Neuronal stem cell (in vitro differentiated cells): ENCODE results near the gene PDE3B.

Experiments used
- DNase-seq: peaks from one replicate; pipeline ENCODE4 v3.0.0-alpha.2; 2013; ENCODE audit warnings: low spot score
- H2AFZ ChIP-seq: one replicate; pipeline ENCODE4 v1.6.1; 2013; ENCODE audit warnings: mild to moderate bottlenecking, low read length, inconsistent platforms
- H2AK5ac ChIP-seq: 2 replicates; pipeline ENCODE4 v1.6.1; 2013; ENCODE audit warnings: low read depth, mild to moderate bottlenecking, inconsistent platforms, low read length, moderate library complexity, mixed read lengths
- H2BK120ac ChIP-seq: 2 replicates; pipeline ENCODE4 v1.6.1; 2013; ENCODE audit warnings: low read depth, mild to moderate bottlenecking, inconsistent platforms, low read length, moderate library complexity, mixed read lengths
- H2BK12ac ChIP-seq: one replicate; pipeline ENCODE4 v1.6.1; 2013; ENCODE audit warnings: low read length, inconsistent platforms
- H2BK15ac ChIP-seq: 2 replicates; pipeline ENCODE4 v1.6.1; 2013; ENCODE audit warnings: mild to moderate bottlenecking, low read length, inconsistent platforms, mixed read lengths
- H2BK5ac ChIP-seq: one replicate; pipeline ENCODE4 v1.6.1; 2013; ENCODE audit warnings: inconsistent platforms, mild to moderate bottlenecking, low read length, moderate library complexity
- H3K14ac ChIP-seq: one replicate; pipeline ENCODE4 v1.6.1; 2013; ENCODE audit warnings: low read length, inconsistent platforms
- H3K18ac ChIP-seq: 2 replicates; pipeline ENCODE4 v1.6.1; 2013; ENCODE audit warnings: low read length, inconsistent platforms
- H3K23ac ChIP-seq: 2 replicates; pipeline ENCODE4 v1.6.1; 2013; ENCODE audit warnings: low read depth, mild to moderate bottlenecking, mixed read lengths, low read length, inconsistent platforms; ENCODE audit not compliant: poor library complexity
- H3K27ac ChIP-seq: replicated peaks from 3 replicates; pipeline ENCODE4 v1.5.1; 2013; ENCODE audit warnings: low read length, inconsistent platforms
- H3K27me3 ChIP-seq, 3 experiments: 2 replicates each; pipeline ENCODE4 v1.6.1; 2013; ENCODE audit warnings: low read length in 3 of 3, mild to moderate bottlenecking in 2 of 3, inconsistent platforms in 1 of 3, low read depth in 1 of 3, mixed read lengths in 1 of 3, moderate library complexity in 1 of 3; ENCODE audit not compliant: control insufficient read depth in 3 of 3, insufficient read depth in 3 of 3
- H3K36me3 ChIP-seq, 2 donors: replicated peaks in 1 of 2; 2 replicates each; pipeline ENCODE4 v1.6.1; 2013; ENCODE audit warnings: low read length in 2 of 2; ENCODE audit not compliant: control insufficient read depth in 2 of 2, insufficient read depth in 2 of 2
- H3K4ac ChIP-seq: 2 replicates; pipeline ENCODE4 v1.6.1; 2013; ENCODE audit warnings: inconsistent platforms, mild to moderate bottlenecking, low read length, moderate library complexity
- H3K4me1 ChIP-seq, 2 donors: 1 replicate in 1 of 2; 2 replicates in 1 of 2; pipeline ENCODE4 v1.6.1; 2013; ENCODE audit warnings: low read length in 2 of 2, low read depth in 1 of 2; ENCODE audit not compliant: control insufficient read depth in 2 of 2, insufficient read depth in 1 of 2
- H3K4me2 ChIP-seq: one replicate; pipeline ENCODE4 v1.6.1; 2013; ENCODE audit warnings: mild to moderate bottlenecking, low read length, inconsistent platforms; ENCODE audit not compliant: insufficient read depth, poor library complexity, severe bottlenecking
- H3K4me3 ChIP-seq, 2 donors: 2 replicates each; pipeline ENCODE4 v1.5.1; 2013; ENCODE audit warnings: low read length in 2 of 2, mild to moderate bottlenecking in 2 of 2, inconsistent platforms in 1 of 2, moderate library complexity in 1 of 2
- H3K79me1 ChIP-seq: one replicate; pipeline ENCODE4 v1.6.1; 2013; ENCODE audit warnings: low read depth, mild to moderate bottlenecking, inconsistent platforms, low read length, moderate library complexity
- H3K9ac ChIP-seq: one replicate; pipeline ENCODE4 v1.6.1; 2013; ENCODE audit warnings: mild to moderate bottlenecking, low read depth, low read length, inconsistent platforms; ENCODE audit not compliant: poor library complexity
- H3K9me3 ChIP-seq, 2 donors: replicated peaks in 1 of 2; 2 replicates each; pipeline versions ENCODE3 to v1.6.1; 2013; ENCODE audit warnings: low read length in 2 of 2, mild to moderate bottlenecking in 2 of 2, inconsistent platforms in 1 of 2, low read depth in 1 of 2, mixed read lengths in 1 of 2, moderate library complexity in 1 of 2; ENCODE audit not compliant: control insufficient read depth in 2 of 2, insufficient read depth in 1 of 2
- H4K8ac ChIP-seq: one replicate; pipeline ENCODE4 v1.6.1; 2013; ENCODE audit warnings: low read depth, mild to moderate bottlenecking, inconsistent platforms, low read length, moderate library complexity
- H4K91ac ChIP-seq: one replicate; pipeline ENCODE4 v1.6.1; 2013; ENCODE audit warnings: low read length, low read depth, mild to moderate bottlenecking, inconsistent platforms; ENCODE audit not compliant: poor library complexity
- WGBS, 2 donors: extraction: QIAGEN DNeasy Blood & Tissue Kit; methylation state at CpG; one replicate each; pipeline ENCODE4 v1.1.7; 2013; ENCODE audit warnings: missing lambda C conversion rate in 2 of 2, mixed read lengths in 1 of 2; ENCODE audit not compliant: insufficient read length in 2 of 2, insufficient replicate concordance in 1 of 2; ENCODE audit errors: extremely low coverage in 2 of 2; 5-methylcytosine and 5-hydroxymethylcytosine counted together

Gene PDE3B

DNA sequence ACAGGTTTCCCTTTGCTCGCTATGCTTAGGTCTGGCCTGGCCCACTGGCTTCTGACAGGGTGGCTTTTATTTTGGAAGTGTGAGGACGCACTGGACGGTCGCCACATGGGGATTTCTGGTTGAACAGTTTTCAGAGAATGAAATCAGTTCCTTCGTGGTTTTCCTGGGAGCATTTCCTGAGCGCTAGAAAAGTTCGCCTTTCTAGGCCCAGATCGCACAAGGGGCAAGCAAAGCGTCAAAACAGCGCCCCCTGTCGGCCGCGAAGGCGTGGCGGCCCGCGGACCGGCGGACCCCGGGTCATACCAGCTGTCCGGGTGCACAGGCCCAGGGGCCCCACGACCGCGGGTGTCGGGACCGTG lies 261.1 kb downstream of the PDE3B start:
- Histone ChIP-seq H3K4ac (no peak overlapping the region), H3K4me1 (peaks cover 0 to 2% of the 10 kb centered on the region in 2 donors), H2BK120ac (no peak overlapping the region), H3K36me3 (no peaks in the 10 kb centered on the region), H3K79me1 (no peaks in the 10 kb centered on the region), H3K4me2 (peak overlapping the region; percentile 61), H3K4me3 (peak overlapping the region in 1 of 2 donors; percentile 84), H3K23ac (peak overlapping the region; percentile 61), H3K18ac (peak overlapping the region; percentile 92), H2BK12ac (no peak overlapping the region), H2AK5ac (no peak overlapping the region), H2AFZ (peak overlapping the region; percentile 53), H3K9ac (peak overlapping the region; percentile 79), H2BK5ac (no peak overlapping the region), H3K27me3 (no peaks in the 10 kb centered on the region), H4K8ac (no peak overlapping the region), H3K9me3 (no peaks in the 10 kb centered on the region), H2BK15ac (no peak overlapping the region), H3K27ac (no peak overlapping the region), H4K91ac (no peak overlapping the region), H3K14ac (no peak overlapping the region)
- no CpG with 5 or more reads among the region's 26 CpGs for WGBS, 2 donors
- no peak for DNase-seq

- peaks cover 0 to 2% of the 10 kb centered on the region in 2 donors for H3K4me1 ChIP-seq
- no peak overlapping the region for H2BK120ac ChIP-seq
- DNase-seq, result no peak
- peak overlapping the region in 1 of 2 donors; percentile 84 for H3K4me3 ChIP-seq
- H4K8ac ChIP-seq, result no peak overlapping the region
- no peaks in the 10 kb centered on the region for H3K36me3 ChIP-seq
- no peaks in the 10 kb centered on the region for H3K9me3 ChIP-seq
- peak overlapping the region; percentile 45 for H3K4ac ChIP-seq
- H2BK15ac ChIP-seq, result peak overlapping the region; percentile 61
- H2AK5ac ChIP-seq, result peak overlapping the region; percentile 29
- H2AFZ ChIP-seq, result peak overlapping the region; percentile 53
- H3K23ac ChIP-seq, result peak overlapping the region; percentile 87
- H3K4me2 ChIP-seq, result peak overlapping the region; percentile 61
- no CpG with 5 or more reads among the region's 58 CpGs for WGBS, 2 donors
- peak overlapping the region; percentile 94 for H3K14ac ChIP-seq
- H4K91ac ChIP-seq, result peak overlapping the region; percentile 77
- no peaks in the 10 kb centered on the region for H3K27me3 ChIP-seq
- no peak overlapping the region for H3K27ac ChIP-seq
- H2BK5ac ChIP-seq, result no peak overlapping the region
- peak overlapping the region; percentile 88 for H3K9ac ChIP-seq
- H3K18ac ChIP-seq, result peak overlapping the region; percentile 92
- H3K79me1 ChIP-seq, result no peaks in the 10 kb centered on the region
- H2BK12ac ChIP-seq, result no peak overlapping the region
Observed at GRCh38 chr11:14905104-14906033, 261.8 kb downstream of the PDE3B start.

DNA sequence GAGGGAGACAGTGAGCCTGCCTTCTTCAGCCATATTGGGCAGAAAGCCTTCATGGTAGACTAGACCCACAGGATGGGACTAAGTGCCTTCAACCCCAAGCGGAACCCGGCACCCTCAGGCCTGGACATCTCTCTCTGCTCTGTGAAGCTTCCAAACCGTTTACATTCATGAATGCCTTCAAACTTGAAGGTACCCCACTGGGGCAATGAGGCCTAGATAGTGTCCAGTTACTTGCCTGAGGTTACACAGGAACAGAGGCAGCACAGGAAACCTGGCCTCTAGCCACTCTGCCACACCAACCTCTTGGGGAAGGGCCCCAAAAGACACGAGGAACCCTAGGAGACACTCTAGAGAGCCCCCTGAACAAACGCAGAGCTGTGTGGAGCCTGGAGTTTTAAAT lies 263.0 kb downstream of the PDE3B start:
- Histone ChIP-seq H2BK5ac (no peak overlapping the region), H3K14ac (no peak overlapping the region), H4K91ac (no peak overlapping the region), H3K36me3 (no peaks in the 10 kb centered on the region), H3K79me1 (no peaks in the 10 kb centered on the region), H2BK15ac (no peak overlapping the region), H3K27ac (no peak overlapping the region), H3K4me2 (no peak overlapping the region), H4K8ac (no peak overlapping the region), H3K9me3 (no peaks in the 10 kb centered on the region), H3K4me1 (peaks cover 0 to 2% of the 10 kb centered on the region in 2 donors), H2AFZ (peak overlapping the region; percentile 34), H3K23ac (no peak overlapping the region), H2AK5ac (no peak overlapping the region), H2BK120ac (no peak overlapping the region), H3K4me3 (no peak overlapping the region), H2BK12ac (no peak overlapping the region), H3K4ac (no peak overlapping the region), H3K18ac (no peak overlapping the region), H3K27me3 (no peaks in the 10 kb centered on the region), H3K9ac (no peak overlapping the region)
- WGBS, 2 donors, result no CpG with 5 or more reads among the region's 5 CpGs
- DNase-seq, result no peak

DNA sequence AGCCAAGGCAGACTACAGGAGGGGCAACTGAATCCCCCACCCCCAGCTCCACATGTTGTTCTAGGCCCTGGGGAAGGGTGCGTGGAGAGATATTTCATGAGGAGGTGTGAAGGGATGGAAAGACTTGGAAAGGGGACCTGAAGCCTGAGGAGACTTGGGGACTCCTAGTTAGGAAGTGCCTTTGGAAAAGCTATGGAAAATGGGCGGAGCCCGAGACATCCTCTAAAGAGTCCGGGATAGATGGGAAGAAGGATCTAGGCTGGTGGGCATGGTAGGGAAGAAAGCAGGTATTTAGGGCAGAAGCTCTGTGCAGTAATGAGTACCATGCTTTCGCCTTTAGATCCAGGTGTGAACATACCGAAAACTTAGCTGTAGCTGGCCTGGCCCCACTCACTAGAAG lies 263.4 kb downstream of the PDE3B start:
- Histone ChIP-seq H3K4me1 (peaks cover 0 to 2% of the 10 kb centered on the region in 2 donors), H3K23ac (no peak overlapping the region), H3K27me3 (no peaks in the 10 kb centered on the region), H2BK12ac (no peak overlapping the region), H3K4me2 (no peak overlapping the region), H2BK120ac (no peak overlapping the region), H4K91ac (no peak overlapping the region), H3K4me3 (no peak overlapping the region), H3K36me3 (no peaks in the 10 kb centered on the region), H2AFZ (peak overlapping the region; percentile 34), H3K4ac (no peak overlapping the region), H4K8ac (no peak overlapping the region), H3K27ac (no peak overlapping the region), H3K9ac (no peak overlapping the region), H3K9me3 (no peaks in the 10 kb centered on the region), H2BK15ac (no peak overlapping the region), H2AK5ac (no peak overlapping the region), H3K14ac (no peak overlapping the region), H2BK5ac (no peak overlapping the region), H3K79me1 (no peaks in the 10 kb centered on the region), H3K18ac (no peak overlapping the region)
- no CpG with 5 or more reads among the region's 6 CpGs for WGBS, 2 donors
- DNase-seq, result no peak
